GM18951 (cell line): ENCODE results near the gene TIMM22.

ENCODE experiments used
- POLR2A ChIP-seq: IDR thresholded peaks from 4 replicates; pipeline ENCODE4 v1.6.1; 2011; ENCODE audit warnings: mild to moderate bottlenecking; ENCODE audit not compliant: insufficient read length, insufficient read depth; ENCODE audit errors: extremely low read depth
- in situ Hi-C: fragments of 300-500 bp; cut with MboI; formaldehyde crosslinking; loops from one replicate; pipeline ENCODE4 v1.12.0; 2022; ENCODE audit warnings: low sequenced_read_pairs, mixed read lengths, inconsistent platforms; ENCODE audit not compliant: unreplicated experiment

TIMM22 gene

GRCh38 chr17:1025733-1026598, 29.0 kb downstream of the TIMM22 start:
- no peak for TF ChIP-seq POLR2A
- in situ Hi-C loops, result no loop called here

- in situ Hi-C loops, result no loop called here
- TF ChIP-seq POLR2A, result no peak
These were observed 29.7 kb downstream of the TIMM22 start for GRCh38 chr17:1026599-1026975.

- in situ Hi-C loops, result no loop called here
These were observed 30.1 kb downstream of the TIMM22 start for GRCh38 chr17:1027044-1027443.

GRCh38 chr17:1029196-1029921, 32.4 kb downstream of the TIMM22 start:
- no peak for TF ChIP-seq POLR2A
- in situ Hi-C loops, result no loop called here

More at GRCh38 chr17:1027044-1027443, 30.1 kb downstream of the TIMM22 start:
- TF ChIP-seq POLR2A, result no peak

- in situ Hi-C loops, result no loop called here
- no peak for TF ChIP-seq POLR2A
These were observed 33.2 kb downstream of the TIMM22 start for GRCh38 chr17:1029922-1030644.

GRCh38 chr17:1030684-1031532, 34.0 kb downstream of the TIMM22 start:
- in situ Hi-C loops, result no loop called here
- TF ChIP-seq POLR2A, result no peak

GRCh38 chr17:1031711-1032110, 34.8 kb downstream of the TIMM22 start:
- in situ Hi-C loops, result no loop called here
- no peak for TF ChIP-seq POLR2A

- TF ChIP-seq POLR2A, result no peak
- in situ Hi-C loops, result no loop called here
These were observed 35.5 kb downstream of the TIMM22 start for GRCh38 chr17:1032391-1032790.

- no peak for TF ChIP-seq POLR2A
- in situ Hi-C loops, result no loop called here
These were observed 36.6 kb downstream of the TIMM22 start for GRCh38 chr17:1033503-1033902.

GRCh38 chr17:1034652-1035210, 37.8 kb downstream of the TIMM22 start:
- in situ Hi-C loops, result no loop called here
- no peak for TF ChIP-seq POLR2A

- no peak for TF ChIP-seq POLR2A
- in situ Hi-C loops, result no loop called here
These were observed 38.7 kb downstream of the TIMM22 start for GRCh38 chr17:1035546-1036170.
